Measurements from ENCODE around the gene AIG1. TPM values are rescaled to one million over a fixed set of nuclear protein-coding genes. Genes with fewer than 3 reads are reported as not detected.
"Not testable (repeated sequence)": the region's sequence is repeated elsewhere in the genome, so short reads cannot be mapped to it uniquely, and the experiment has no call there.

AIG1 gene
- total RNA-seq, 1 donor from 2014 or later = 17.5 TPM

GRCh38 chr6:143336446-143337152 is 275.9 kb downstream of the AIG1 start:
- Mint-ChIP-seq H3K4me3 (ENCODE audit: unreplicated experiment) (no peak overlapping the region), H3K4me1 (ENCODE audit: unreplicated experiment) (no peaks in the 10 kb centered on the region), H3K9me3 (ENCODE audit: unreplicated experiment) (no peaks in the 10 kb centered on the region), H3K27ac (ENCODE audit: unreplicated experiment) (no peak overlapping the region), H3K27me3 (ENCODE audit: unreplicated experiment) (no peaks in the 10 kb centered on the region), H3K36me3 (ENCODE audit: low read depth, unreplicated experiment) (no peaks in the 10 kb centered on the region)
- DNase-seq (ENCODE audit: low spot score) = no peak
- TF ChIP-seq, protein P1, sequence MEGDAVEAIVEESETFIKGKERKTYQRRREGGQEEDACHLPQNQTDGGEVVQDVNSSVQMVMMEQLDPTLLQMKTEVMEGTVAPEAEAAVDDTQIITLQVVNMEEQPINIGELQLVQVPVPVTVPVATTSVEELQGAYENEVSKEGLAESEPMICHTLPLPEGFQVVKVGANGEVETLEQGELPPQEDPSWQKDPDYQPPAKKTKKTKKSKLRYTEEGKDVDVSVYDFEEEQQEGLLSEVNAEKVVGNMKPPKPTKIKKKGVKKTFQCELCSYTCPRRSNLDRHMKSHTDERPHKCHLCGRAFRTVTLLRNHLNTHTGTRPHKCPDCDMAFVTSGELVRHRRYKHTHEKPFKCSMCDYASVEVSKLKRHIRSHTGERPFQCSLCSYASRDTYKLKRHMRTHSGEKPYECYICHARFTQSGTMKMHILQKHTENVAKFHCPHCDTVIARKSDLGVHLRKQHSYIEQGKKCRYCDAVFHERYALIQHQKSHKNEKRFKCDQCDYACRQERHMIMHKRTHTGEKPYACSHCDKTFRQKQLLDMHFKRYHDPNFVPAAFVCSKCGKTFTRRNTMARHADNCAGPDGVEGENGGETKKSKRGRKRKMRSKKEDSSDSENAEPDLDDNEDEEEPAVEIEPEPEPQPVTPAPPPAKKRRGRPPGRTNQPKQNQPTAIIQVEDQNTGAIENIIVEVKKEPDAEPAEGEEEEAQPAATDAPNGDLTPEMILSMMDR (IDR thresholded peaks at IDR 0.05; ENCODE audit: unreplicated experiment) = no peak

GRCh38 chr6:143337201-143337949 is 276.7 kb downstream of the AIG1 start:
- H3K27me3 Mint-ChIP-seq (ENCODE audit: unreplicated experiment) = no peaks in the 10 kb centered on the region
- no peaks in the 10 kb centered on the region for H3K4me1 Mint-ChIP-seq (ENCODE audit: unreplicated experiment)
- no peak overlapping the region for H3K27ac Mint-ChIP-seq (ENCODE audit: unreplicated experiment)
- TF ChIP-seq, protein P1 (IDR thresholded peaks at IDR 0.05; ENCODE audit: unreplicated experiment) = peak; percentile 70
- H3K4me3 Mint-ChIP-seq (ENCODE audit: unreplicated experiment) = no peak overlapping the region
- H3K36me3 Mint-ChIP-seq (ENCODE audit: low read depth, unreplicated experiment) = no peaks in the 10 kb centered on the region
- H3K9me3 Mint-ChIP-seq (ENCODE audit: unreplicated experiment) = no peaks in the 10 kb centered on the region
- DNase-seq (ENCODE audit: low spot score) = peak; percentile 77

DNA sequence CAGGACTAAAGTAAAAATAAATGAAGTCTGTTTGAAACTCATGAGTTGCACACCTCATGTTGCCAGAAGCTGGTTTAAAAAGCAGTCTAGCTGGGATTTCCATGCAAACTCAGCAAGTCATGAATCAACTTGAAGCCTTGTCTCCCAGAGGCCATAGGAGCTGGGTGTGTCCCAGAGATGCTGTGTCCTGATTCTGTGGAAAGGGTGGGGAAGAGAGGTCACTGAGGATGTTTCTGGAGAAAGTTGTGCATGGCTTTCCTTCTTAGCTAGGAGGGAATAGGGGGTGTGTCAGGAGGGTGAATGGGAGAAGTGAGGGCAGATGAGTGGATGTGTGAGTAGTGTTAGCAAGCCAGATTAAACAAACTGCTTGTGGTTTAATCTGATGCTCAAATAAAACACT is 278.5 kb downstream of the AIG1 start:
- no peaks in the 10 kb centered on the region for H3K4me1 Mint-ChIP-seq (ENCODE audit: unreplicated experiment)

GRCh38 chr6:143345477-143345876 is 284.8 kb downstream of the AIG1 start:
- DNase-seq (ENCODE audit: low spot score); H3K9me3 Mint-ChIP-seq (ENCODE audit: unreplicated experiment); H3K4me3 Mint-ChIP-seq (ENCODE audit: unreplicated experiment); H3K36me3 Mint-ChIP-seq (ENCODE audit: low read depth, unreplicated experiment); H3K27me3 Mint-ChIP-seq (ENCODE audit: unreplicated experiment); H3K27ac Mint-ChIP-seq (ENCODE audit: unreplicated experiment); H3K4me1 Mint-ChIP-seq (ENCODE audit: unreplicated experiment): not testable (repeated sequence)

More for the DNA sequence above, 278.5 kb downstream of the AIG1 start:
- peaks cover 1% of the 10 kb centered on the region for H3K27me3 Mint-ChIP-seq (ENCODE audit: unreplicated experiment)
- no peaks in the 10 kb centered on the region for H3K36me3 Mint-ChIP-seq (ENCODE audit: low read depth, unreplicated experiment)
- no peak overlapping the region for H3K4me3 Mint-ChIP-seq (ENCODE audit: unreplicated experiment)
- TF ChIP-seq, protein P1 (IDR thresholded peaks at IDR 0.05; ENCODE audit: unreplicated experiment) = no peak
- no peak for DNase-seq (ENCODE audit: low spot score)
- H3K9me3 Mint-ChIP-seq (ENCODE audit: unreplicated experiment) = no peaks in the 10 kb centered on the region
- no peak overlapping the region for H3K27ac Mint-ChIP-seq (ENCODE audit: unreplicated experiment)

DNA sequence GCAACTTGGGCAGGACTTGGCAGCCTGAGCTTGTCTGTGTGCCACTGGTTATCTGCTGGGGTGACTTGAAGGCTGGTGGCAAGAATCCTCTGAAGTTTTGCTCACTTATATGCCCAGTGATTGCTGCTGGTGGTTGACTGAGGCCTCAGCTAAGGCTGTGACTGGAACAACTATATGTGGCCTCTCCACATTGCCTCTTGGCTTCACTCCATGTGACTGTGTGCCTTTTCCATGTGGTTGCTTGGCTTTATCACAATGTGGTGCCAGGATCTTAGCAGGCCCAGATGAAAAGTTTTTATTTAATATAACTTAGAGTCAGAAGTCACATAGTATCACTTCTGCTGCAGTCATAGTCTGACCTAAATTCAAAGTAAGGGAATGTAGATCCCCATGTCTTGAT is 285.3 kb downstream of the AIG1 start:
- H3K27ac Mint-ChIP-seq (ENCODE audit: unreplicated experiment) = no peak overlapping the region
- no peak overlapping the region for H3K4me3 Mint-ChIP-seq (ENCODE audit: unreplicated experiment)
- H3K27me3 Mint-ChIP-seq (ENCODE audit: unreplicated experiment) = peaks cover 1% of the 10 kb centered on the region
- H3K36me3 Mint-ChIP-seq (ENCODE audit: low read depth, unreplicated experiment) = no peaks in the 10 kb centered on the region
- DNase-seq (ENCODE audit: low spot score) = no peak
- no peaks in the 10 kb centered on the region for H3K9me3 Mint-ChIP-seq (ENCODE audit: unreplicated experiment)
- H3K4me1 Mint-ChIP-seq (ENCODE audit: unreplicated experiment) = no peaks in the 10 kb centered on the region
- TF ChIP-seq, protein P1 (IDR thresholded peaks at IDR 0.05; ENCODE audit: unreplicated experiment) = no peak

Measured in endothelial cell (in vitro differentiated cells).